ENCODE measurements around the gene TESK2. TPM values are rescaled to one million over a fixed set of nuclear protein-coding genes. Genes with fewer than 3 reads are reported as not detected.
A peak's percentile ranks its signal among the peaks of the same experiment; 100 is the strongest.
"Not testable (repeated sequence)": the region's sequence is repeated elsewhere in the genome, so short reads cannot be mapped to it uniquely, and the experiment has no call there.

The TESK2 gene
- total and polyA plus RNA-seq, 2 of the 13 experiments (the other 11 are each of a cell fraction or from before 2014, with no cell fraction given), result 5.5 to 9.6 TPM

- TF ChIP-seq ZBTB2 (CRISPR knock-in tag; IDR thresholded peaks at IDR 0.05; ENCODE audit: low read depth) (no peak), DNMT3B (CRISPR knock-in tag; conservative IDR thresholded peaks at IDR 0.05) (no peak), PHF8 (CRISPR knock-in tag; IDR thresholded peaks at IDR 0.05) (no peak), ZSCAN30 (CRISPR knock-in tag; IDR thresholded peaks at IDR 0.05) (no peak), ZNF629 (CRISPR knock-in tag; conservative IDR thresholded peaks at IDR 0.05) (0 out of 2 replicates have a peak, but pooled peaks have one; percentile 9), FOXA1 (IDR thresholded peaks at IDR 0.05) (no peak), FOXA1 (CRISPR knock-in tag; IDR thresholded peaks at IDR 0.05) (no peak), ZGPAT (CRISPR knock-in tag; IDR thresholded peaks at IDR 0.05) (no peak), SAFB2 (CRISPR knock-in tag; IDR thresholded peaks at IDR 0.05; ENCODE audit: borderline replicate concordance, low read depth) (no peak)
Observed at GRCh38 chr1:45516036-45516435, 25.1 kb upstream of the TESK2 start (continued).

- Histone ChIP-seq H3K36me3 (replicated peaks in 1 of 2; ENCODE audit: control insufficient read depth in 1 of 2, insufficient read depth in 2 of 2, low read length in 2 of 2) (peaks cover 38 to 81% of the 10 kb centered on the region in 2 experiments), H3K4me1 (ENCODE audit: insufficient read depth, low read length) (peaks cover 59% of the 10 kb centered on the region), H4K20me1 (ENCODE audit: insufficient read depth, low read length) (peaks cover 42% of the 10 kb centered on the region), H3K79me2 (ENCODE audit: insufficient read depth, low read length) (peaks cover 37% of the 10 kb centered on the region)
- H3K9me3 ChIP-seq (ENCODE audit: low read length); H3K4me2 ChIP-seq (ENCODE audit: low read depth, low read length); FAIRE-seq; H3K27me3 ChIP-seq (ENCODE audit: control insufficient read depth in 1 of 2, insufficient read depth in 2 of 2, low read length in 2 of 2); DNase-seq (ENCODE audit: low spot score); ATAC-seq; intact Hi-C loops (cut with micrococcal nuclease; ENCODE audit: unreplicated experiment); H3K4me3 ChIP-seq (replicated peaks in 1 of 3; ENCODE audit: insufficient read depth in 1 of 3, low read depth in 2 of 3, low read length in 3 of 3); H2AFZ ChIP-seq (ENCODE audit: low read length); H3K9ac ChIP-seq (ENCODE audit: insufficient read depth, low read depth, low read length); H3K27ac ChIP-seq (ENCODE audit: extremely low read length, insufficient read depth, low read length): not testable (repeated sequence)
- 0 out of 2 replicates have a peak, but pooled peaks have one; percentile 23 for TF ChIP-seq ZNF652 (CRISPR knock-in tag; IDR thresholded peaks at IDR 0.05; ENCODE audit: borderline replicate concordance, low read depth)
- TF ChIP-seq ZC3H4 (CRISPR knock-in tag; IDR thresholded peaks at IDR 0.05; ENCODE audit: borderline replicate concordance), result 0 out of 2 replicates have a peak, but pooled peaks have one; percentile 63
- 82% methylated on average over 9 of the region's 9 CpGs for WGBS (ENCODE audit: low lambda C conversion rate)
- CTCF ChIA-PET (ENCODE audit: low intra/inter-chr PET ratio, low total read pairs), result interaction anchor here (3.6 kb wide), 1 partner anchor 56 kb away, joined by 49 read pairs; no protein-coding TSS in a partner anchor
- TSS peak; percentile 2 for BruUV-seq (replicated peaks)
- POLR2A ChIA-PET, result interaction anchor here (3.2 to 8.0 kb wide), 4 partner anchors 8 to 56 kb away, joined by 18 to 110 read pairs (median 38); partner anchors contain the start of genes CCDC163, MMACHC and PRDX1
- in situ Hi-C loops (cut with HindIII; ENCODE audit: extremely low pct_ligation_motif_present, low pct_unique_long_range_greater_than_20kb), result loop anchor here (5.0 kb wide), 1 partner anchor 54 kb away; no protein-coding TSS in a partner anchor
Observed at GRCh38 chr1:45513532-45514260, 22.7 kb upstream of the TESK2 start.
